Testis (tissue), 3 donors: ENCODE results near the gene DLGAP4. TPM values are rescaled to one million over a fixed set of nuclear protein-coding genes. Genes with fewer than 3 reads are reported as not detected.

Experiments used
- DNase-seq: peaks from one replicate; pipeline ENCODE4 v3.0.0-alpha.2; 2019
- H3K27ac ChIP-seq, 2 donors: fragments of 200-600 bp; sonication (generic); one replicate each; pipeline ENCODE4 v1.5.1; 2019
- H3K27me3 ChIP-seq: fragments of 200-600 bp; sonication (generic); one replicate; pipeline ENCODE4 v1.5.1; 2019
- H3K36me3 ChIP-seq: fragments of 200-600 bp; sonication (generic); one replicate; pipeline ENCODE4 v1.5.1; 2017; ENCODE audit warnings: low read depth; ENCODE audit errors: missing control alignments
- H3K4me1 ChIP-seq: fragments of 200-600 bp; sonication (generic); one replicate; pipeline ENCODE4 v1.5.1; 2019
- H3K4me3 ChIP-seq, 2 donors: fragments of 200-600 bp; sonication (generic); one replicate each; pipeline ENCODE4 v1.5.1; 2017 to 2019
- H3K9me3 ChIP-seq: fragments of 200-600 bp; sonication (generic); one replicate; pipeline ENCODE4 v1.5.1; 2017
- POLR2A ChIP-seq: fragments of 450-650 bp; IDR thresholded peaks from one replicate; pipeline ENCODE4 v1.6.1; 2017; ENCODE audit warnings: antibody characterized with exemption, mild to moderate bottlenecking, moderate library complexity
- WGBS, 2 donors: methylation state at CpG; one replicate each; pipeline ENCODE4 v1.1.5; 2018; 5-methylcytosine and 5-hydroxymethylcytosine counted together
- intact Hi-C: fragments of 100-400 bp; cut with DNase I; formaldehyde crosslinking; loops from one replicate; pipeline ENCODE4 v1.15.1; 2023; ENCODE audit warnings: low total_unique reads
- polyA plus RNA-seq: library from polyadenylated mRNA; stranded (reverse); fragments of 350-450 nt; fragmentation: Illumina TruSeq; extraction: RNeasy Lipid Tissue Mini Kit (QIAGEN cat#74804); gene quantifications from one replicate; pipeline ENCODE4 v1.2.3, GENCODE V29; 2014; ENCODE audit warnings: low read depth, low replicate concordance; ENCODE audit not compliant: insufficient read depth
- total RNA-seq, 2 donors: library from RNA; depleted of rRNA; stranded (reverse); fragments of >200 nt; gene quantifications; one replicate each; pipeline ENCODE4 v1.2.3, GENCODE V29; 2016
- TF ChIP-seq, protein P1 (sequence below), 3 experiments: fragments of 450-650 bp in 2 of 3; fragments of 200-600 bp in 1 of 3; sonication (generic) in 1 of 3; IDR thresholded peaks; one replicate each; pipeline ENCODE4 v1.5.1; 2016 to 2019; ENCODE audit warnings: antibody characterized with exemption in 3 of 3, mild to moderate bottlenecking in 2 of 3, moderate library complexity in 1 of 3

Gene DLGAP4
- total and polyA plus RNA-seq, 3 donors from 2014 or later, result 69.1 to 110 (median 110) TPM

DNA sequence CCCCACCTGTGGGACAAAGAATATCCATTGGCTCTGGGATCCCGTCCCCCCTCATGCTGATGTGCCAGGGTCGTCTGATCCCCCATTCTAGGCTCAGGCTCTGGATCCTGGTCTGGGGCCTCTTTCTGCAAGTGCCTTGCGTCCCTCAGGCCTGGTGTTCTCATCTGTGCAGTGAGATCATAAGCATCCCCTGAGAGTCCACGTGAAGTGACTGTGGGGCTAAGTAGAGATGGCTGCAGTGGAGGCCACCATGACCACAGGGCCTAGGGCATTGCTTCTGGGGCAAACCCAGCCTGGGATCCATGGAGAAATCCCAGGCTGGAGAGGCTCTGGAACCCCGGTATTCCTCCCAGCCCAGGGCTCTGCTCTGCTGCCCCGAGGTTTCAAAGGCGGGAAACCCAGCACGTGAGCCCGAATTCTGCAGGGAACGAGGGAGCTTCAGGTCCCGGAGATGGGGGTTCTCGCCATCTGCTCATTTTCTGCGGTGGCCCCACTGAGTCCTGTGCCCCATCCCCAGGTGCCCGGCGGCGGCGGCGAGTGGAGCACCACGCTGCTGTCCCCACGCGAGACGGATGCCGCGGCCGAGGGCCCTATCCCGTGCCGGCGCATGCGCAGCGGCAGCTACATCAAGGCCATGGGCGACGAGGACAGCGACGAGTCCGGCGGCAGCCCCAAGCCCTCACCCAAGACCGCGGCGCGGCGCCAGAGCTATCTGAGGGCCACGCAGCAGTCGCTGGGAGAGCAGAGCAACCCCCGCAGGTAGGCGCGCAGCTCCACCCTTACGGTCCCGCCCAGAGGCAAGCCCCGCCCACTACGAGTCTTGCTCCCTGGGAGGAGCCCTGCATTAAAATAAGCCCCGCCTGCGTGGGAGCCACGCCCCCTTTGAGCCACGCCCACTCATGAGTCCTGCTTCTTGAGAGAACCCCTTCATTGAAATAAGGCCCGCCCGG lies 129.7 kb downstream of the DLGAP4 start:
- intact Hi-C loops, result loop anchor here (10.0 kb wide), 1 partner anchor 231 kb away; no protein-coding TSS in a partner anchor
- TF ChIP-seq, protein P1, sequence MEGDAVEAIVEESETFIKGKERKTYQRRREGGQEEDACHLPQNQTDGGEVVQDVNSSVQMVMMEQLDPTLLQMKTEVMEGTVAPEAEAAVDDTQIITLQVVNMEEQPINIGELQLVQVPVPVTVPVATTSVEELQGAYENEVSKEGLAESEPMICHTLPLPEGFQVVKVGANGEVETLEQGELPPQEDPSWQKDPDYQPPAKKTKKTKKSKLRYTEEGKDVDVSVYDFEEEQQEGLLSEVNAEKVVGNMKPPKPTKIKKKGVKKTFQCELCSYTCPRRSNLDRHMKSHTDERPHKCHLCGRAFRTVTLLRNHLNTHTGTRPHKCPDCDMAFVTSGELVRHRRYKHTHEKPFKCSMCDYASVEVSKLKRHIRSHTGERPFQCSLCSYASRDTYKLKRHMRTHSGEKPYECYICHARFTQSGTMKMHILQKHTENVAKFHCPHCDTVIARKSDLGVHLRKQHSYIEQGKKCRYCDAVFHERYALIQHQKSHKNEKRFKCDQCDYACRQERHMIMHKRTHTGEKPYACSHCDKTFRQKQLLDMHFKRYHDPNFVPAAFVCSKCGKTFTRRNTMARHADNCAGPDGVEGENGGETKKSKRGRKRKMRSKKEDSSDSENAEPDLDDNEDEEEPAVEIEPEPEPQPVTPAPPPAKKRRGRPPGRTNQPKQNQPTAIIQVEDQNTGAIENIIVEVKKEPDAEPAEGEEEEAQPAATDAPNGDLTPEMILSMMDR (IDR thresholded peaks at IDR 0.05), result no peak
- no peak for TF ChIP-seq POLR2A
- Histone ChIP-seq H3K4me1 (no peaks in the 10 kb centered on the region), H3K4me3 (peak overlapping the region; percentile 7 to 37), H3K36me3 (no peaks in the 10 kb centered on the region), H3K27me3 (no peaks in the 10 kb centered on the region), H3K27ac (no peak overlapping the region), H3K9me3 (no peaks in the 10 kb centered on the region)
- 19 to 47% methylated on average over 12 to 46 of the region's 56 CpGs for WGBS, 2 donors
- peak; percentile 89 for DNase-seq

DNA sequence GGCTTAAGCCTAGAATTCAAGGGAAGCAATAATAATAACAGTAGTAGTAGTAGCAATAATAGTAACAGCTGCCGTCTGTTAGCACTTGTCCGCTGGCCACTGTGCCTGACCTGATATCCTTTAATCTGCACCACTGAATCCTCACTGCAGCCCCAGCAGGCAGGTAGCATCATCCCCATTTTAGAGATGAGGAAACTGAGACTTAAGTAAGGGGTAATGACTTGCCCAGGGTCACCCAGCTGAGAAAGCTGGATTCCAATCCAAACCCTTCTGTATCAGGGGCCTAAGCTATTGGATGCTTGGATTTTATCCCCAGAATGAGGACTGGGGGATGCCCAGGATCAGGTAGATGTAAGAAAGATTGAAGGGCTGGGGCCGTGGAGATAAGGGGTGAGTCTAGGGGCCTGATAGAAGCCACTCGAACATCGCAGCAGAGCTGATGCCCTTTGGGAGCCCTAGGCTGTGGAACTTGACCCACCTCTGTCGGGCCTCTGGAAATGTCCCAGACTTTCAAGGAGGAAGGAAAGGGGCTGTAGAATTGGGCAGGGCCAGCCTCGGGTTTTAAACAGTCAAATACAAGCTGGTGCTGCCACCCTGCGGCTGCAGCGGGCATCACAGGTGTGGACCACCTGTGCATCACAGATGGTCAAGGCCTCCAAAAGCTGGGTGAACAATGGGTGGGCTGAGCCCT lies 133.0 kb downstream of the DLGAP4 start:
- intact Hi-C loops, result loop anchor here (10.0 kb wide), 1 partner anchor 234 kb away; no protein-coding TSS in a partner anchor
- 42 to 52% methylated on average over 7 to 9 of the region's 9 CpGs for WGBS, 2 donors
- H3K4me1 ChIP-seq, result no peaks in the 10 kb centered on the region
- H3K27ac ChIP-seq, result no peak overlapping the region
- no peaks in the 10 kb centered on the region for H3K36me3 ChIP-seq
- no peaks in the 10 kb centered on the region for H3K27me3 ChIP-seq
- no peaks in the 10 kb centered on the region for H3K9me3 ChIP-seq
- peak; percentile 79 for DNase-seq
- no peak overlapping the region for H3K4me3 ChIP-seq
- TF ChIP-seq, protein P1 (IDR thresholded peaks at IDR 0.05), result peak; percentile 61 to 85 (median 80)
- no peak for TF ChIP-seq POLR2A

DNA sequence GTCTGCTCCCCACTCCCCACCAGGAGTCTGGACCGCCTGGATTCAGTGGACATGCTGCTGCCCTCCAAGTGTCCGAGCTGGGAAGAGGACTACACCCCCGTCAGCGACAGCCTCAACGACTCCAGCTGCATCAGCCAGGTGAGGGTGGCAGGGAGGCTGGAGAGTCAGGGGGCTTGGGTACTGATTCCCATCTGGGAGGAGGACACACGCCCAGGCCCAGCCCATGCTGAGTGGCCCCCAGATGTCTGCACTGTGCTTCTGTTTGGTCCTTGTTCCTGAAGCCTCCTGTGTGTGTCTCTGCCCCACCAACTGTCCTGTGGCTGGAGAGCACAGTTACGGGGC lies 133.6 kb downstream of the DLGAP4 start:
- Histone ChIP-seq H3K27ac (no peak overlapping the region), H3K9me3 (no peaks in the 10 kb centered on the region), H3K27me3 (no peaks in the 10 kb centered on the region), H3K4me3 (no peak overlapping the region), H3K36me3 (no peaks in the 10 kb centered on the region), H3K4me1 (no peaks in the 10 kb centered on the region)
- no peak for DNase-seq
- no peak for TF ChIP-seq POLR2A
- TF ChIP-seq, protein P1 (IDR thresholded peaks at IDR 0.05), result no peak
- intact Hi-C loops, result loop anchor here (10.0 kb wide), 1 partner anchor 235 kb away; no protein-coding TSS in a partner anchor
- WGBS, 2 donors, result 63 to 65% methylated on average over 2 to 7 of the region's 7 CpGs

DNA sequence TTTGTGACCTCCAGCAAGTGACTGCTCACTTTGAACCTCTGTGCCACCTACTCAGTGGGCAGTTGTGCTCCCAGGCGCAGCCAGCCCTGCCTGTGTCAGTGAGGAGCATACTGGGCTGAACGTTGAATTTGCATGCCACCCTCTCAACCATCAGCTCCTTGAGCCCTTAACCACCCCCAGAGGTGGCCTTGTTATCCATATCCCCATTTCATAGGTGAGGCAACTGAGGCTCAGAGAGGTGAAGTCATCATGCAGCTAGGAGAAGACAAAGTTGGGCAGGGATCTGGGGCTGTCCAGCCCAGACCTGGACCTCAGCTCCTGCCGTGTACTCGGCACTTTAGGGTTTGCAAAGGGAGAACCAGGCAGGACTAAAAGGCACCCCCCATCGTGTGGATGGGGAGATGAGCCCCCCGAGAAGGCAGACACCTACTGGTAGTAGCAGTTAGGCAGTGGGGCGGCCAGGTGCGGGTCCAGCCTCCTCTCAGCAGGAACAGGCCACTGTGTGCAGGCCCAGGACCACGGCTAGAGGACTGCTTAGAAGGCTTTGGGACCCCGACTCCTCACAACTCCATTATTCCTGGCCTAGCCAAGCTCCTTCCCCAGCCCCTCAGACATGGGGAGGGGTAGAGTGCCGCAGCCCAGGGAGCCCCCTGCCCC lies 134.4 kb downstream of the DLGAP4 start:
- WGBS, 2 donors, result 80 to 82% methylated on average over 9 to 11 of the region's 11 CpGs

More for the DNA sequence above, 134.4 kb downstream of the DLGAP4 start:
- intact Hi-C loops, result no loop called here
- H3K9me3 ChIP-seq, result no peaks in the 10 kb centered on the region
- no peaks in the 10 kb centered on the region for H3K4me1 ChIP-seq
- H3K4me3 ChIP-seq, result no peak overlapping the region
- H3K27ac ChIP-seq, result no peak overlapping the region
- H3K27me3 ChIP-seq, result no peaks in the 10 kb centered on the region
- no peaks in the 10 kb centered on the region for H3K36me3 ChIP-seq
- TF ChIP-seq, protein P1 (IDR thresholded peaks at IDR 0.05), result no peak
- no peak for TF ChIP-seq POLR2A
- no peak for DNase-seq
